IPS-18a (cell line): Measurements from ENCODE around the gene MVP.
A peak's percentile ranks its signal among the peaks of the same experiment; 100 is the strongest.

Experiments used
- H3K27ac ChIP-seq: one replicate; pipeline ENCODE4 v1.5.1; 2013; ENCODE audit warnings: low read length
- H3K27me3 ChIP-seq: one replicate; pipeline ENCODE4 v1.6.1; 2013; ENCODE audit warnings: mild to moderate bottlenecking, low read length; ENCODE audit not compliant: control insufficient read depth, insufficient read depth
- H3K36me3 ChIP-seq: one replicate; pipeline ENCODE4 v1.6.1; 2013; ENCODE audit warnings: low read depth, low read length; ENCODE audit not compliant: control insufficient read depth
- H3K4me1 ChIP-seq: one replicate; pipeline ENCODE4 v1.6.1; 2013; ENCODE audit warnings: low read depth, low read length; ENCODE audit not compliant: control insufficient read depth
- H3K4me3 ChIP-seq: one replicate; pipeline ENCODE4 v1.5.1; 2013; ENCODE audit warnings: low read length
- H3K9ac ChIP-seq: one replicate; pipeline ENCODE4 v1.6.1; 2013; ENCODE audit warnings: mild to moderate bottlenecking, low read length, moderate library complexity
- H3K9me3 ChIP-seq: one replicate; pipeline ENCODE4 v1.6.1; 2013; ENCODE audit warnings: low read depth, low read length; ENCODE audit not compliant: control insufficient read depth

MVP gene

GRCh38 chr16:29806099-29806579 is 14.1 kb upstream of the MVP start, which contains the start of gene MAZ:
Gene MAZ, plus strand, starts transcription at chr16:29806529. Its CDS starts 173 bp downstream, at chr16:29806702.
- Histone ChIP-seq H3K9ac (peak within 1 kb of the TSS; percentile 83), H3K4me3 (peak within 1 kb of the TSS; percentile 86), H3K27me3 (no peaks in the 10 kb centered on the region), H3K9me3 (no peaks in the 10 kb centered on the region), H3K36me3 (peaks cover 44% of the 10 kb centered on the region), H3K27ac (no peak within 1 kb of the TSS), H3K4me1 (peaks cover 34% of the 10 kb centered on the region)

GRCh38 chr16:29806641-29807425 is 13.4 kb upstream of the MVP start:
- Histone ChIP-seq H3K4me3 (peak overlapping the region; percentile 86), H3K27ac (no peak overlapping the region), H3K36me3 (peaks cover 37% of the 10 kb centered on the region), H3K4me1 (peaks cover 34% of the 10 kb centered on the region), H3K27me3 (no peaks in the 10 kb centered on the region), H3K9ac (peak overlapping the region; percentile 83), H3K9me3 (no peaks in the 10 kb centered on the region)

DNA sequence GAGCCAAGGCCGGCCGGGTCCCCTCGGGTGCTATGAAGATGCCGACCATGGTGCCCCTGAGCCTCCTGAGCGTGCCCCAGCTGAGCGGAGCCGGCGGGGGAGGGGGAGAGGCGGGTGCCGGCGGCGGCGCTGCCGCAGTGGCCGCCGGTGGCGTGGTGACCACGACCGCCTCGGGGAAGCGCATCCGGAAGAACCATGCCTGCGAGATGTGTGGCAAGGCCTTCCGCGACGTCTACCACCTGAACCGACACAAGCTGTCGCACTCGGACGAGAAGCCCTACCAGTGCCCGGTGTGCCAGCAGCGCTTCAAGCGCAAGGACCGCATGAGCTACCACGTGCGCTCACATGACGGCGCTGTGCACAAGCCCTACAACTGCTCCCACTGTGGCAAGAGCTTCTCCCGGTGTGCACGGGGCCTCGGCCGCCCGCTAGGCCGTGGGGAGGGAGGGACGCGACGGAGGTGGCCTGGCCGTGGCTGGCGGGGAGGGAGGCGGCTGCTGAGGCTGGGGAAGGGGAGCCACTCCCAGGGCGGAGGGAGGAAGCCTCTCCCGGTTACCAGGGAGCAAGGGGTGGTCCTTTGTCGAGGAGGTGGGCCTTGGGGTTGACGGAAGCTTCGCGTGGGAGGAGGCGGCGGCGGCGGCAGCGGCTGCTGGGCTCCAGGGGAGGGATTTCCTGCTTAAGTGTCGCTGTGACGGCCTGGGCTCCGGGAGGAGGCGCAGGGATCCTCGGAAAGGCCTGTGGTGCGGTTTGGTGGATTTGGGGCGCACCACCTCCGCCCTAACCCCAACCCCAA is 12.6 kb upstream of the MVP start:
- Histone ChIP-seq H3K27me3 (no peaks in the 10 kb centered on the region), H3K4me3 (peak overlapping the region; percentile 86), H3K9ac (peak overlapping the region; percentile 83), H3K9me3 (no peaks in the 10 kb centered on the region), H3K36me3 (peaks cover 31% of the 10 kb centered on the region), H3K27ac (no peak overlapping the region), H3K4me1 (peaks cover 35% of the 10 kb centered on the region)

DNA sequence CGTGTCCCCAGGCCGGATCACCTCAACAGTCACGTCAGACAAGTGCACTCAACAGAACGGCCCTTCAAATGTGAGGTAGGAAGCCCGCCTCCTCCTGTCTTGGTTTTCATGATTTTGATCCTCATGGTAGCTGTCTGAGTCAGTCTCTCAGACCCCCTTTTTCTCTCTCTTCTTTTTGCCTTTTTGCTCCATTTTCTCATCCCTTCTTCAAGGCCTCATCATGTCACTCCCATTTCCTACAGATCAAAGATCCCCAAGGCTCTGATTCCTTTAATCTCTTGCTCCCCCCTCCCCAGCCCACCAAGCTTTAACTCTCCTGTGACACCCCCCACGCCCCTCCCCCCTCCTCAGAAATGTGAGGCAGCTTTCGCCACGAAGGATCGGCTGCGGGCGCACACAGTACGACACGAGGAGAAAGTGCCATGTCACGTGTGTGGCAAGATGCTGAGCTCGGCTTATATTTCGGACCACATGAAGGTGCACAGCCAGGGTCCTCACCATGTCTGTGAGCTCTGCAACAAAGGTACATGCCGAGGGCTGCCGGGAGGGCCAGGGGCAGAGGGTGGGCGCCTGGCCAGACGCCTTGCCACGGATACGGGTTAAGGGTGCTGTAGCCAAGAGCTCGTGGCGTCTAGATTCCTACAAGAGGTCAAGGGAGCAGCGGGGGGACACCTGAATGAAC is 11.9 kb upstream of the MVP start:
- H3K9ac ChIP-seq = peak overlapping the region; percentile 83
- peaks cover 24% of the 10 kb centered on the region for H3K36me3 ChIP-seq
- no peaks in the 10 kb centered on the region for H3K27me3 ChIP-seq
- H3K9me3 ChIP-seq = no peaks in the 10 kb centered on the region
- H3K27ac ChIP-seq = no peak overlapping the region
- peak overlapping the region; percentile 86 for H3K4me3 ChIP-seq
- H3K4me1 ChIP-seq = peaks cover 42% of the 10 kb centered on the region

DNA sequence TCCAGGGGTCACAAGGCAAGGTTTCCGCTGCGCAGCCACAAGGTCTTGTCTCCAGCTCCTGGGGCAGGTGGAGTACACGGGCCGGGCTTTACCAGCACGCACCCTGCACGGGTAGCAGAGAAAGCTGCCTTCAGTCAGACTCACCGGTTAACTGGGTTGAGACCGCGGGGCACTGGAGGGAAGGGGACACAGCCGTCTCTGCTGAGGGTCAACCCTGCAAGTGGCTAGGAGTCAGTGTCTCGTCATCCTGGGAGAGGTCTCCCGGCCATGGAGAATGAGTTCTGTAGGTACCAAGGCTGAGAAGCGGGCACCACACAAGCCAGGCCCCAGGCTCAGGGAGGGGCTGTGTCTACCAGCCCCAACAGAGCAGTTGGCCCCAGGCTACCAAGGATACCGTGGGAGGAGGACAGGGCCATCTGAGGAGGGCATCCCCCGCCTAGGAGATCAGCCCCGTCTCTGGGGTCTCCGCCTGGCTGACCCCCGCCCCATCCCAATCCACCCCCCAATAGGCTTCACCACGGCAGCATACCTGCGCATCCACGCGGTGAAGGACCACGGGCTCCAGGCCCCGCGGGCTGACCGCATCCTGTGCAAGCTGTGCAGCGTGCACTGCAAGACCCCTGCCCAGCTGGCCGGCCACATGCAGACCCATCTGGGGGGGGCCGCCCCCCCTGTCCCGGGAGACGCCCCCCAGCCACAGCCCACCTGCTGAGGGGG is 11.1 kb upstream of the MVP start:
- H3K27ac ChIP-seq = no peak overlapping the region
- peaks cover 19% of the 10 kb centered on the region for H3K36me3 ChIP-seq
- H3K27me3 ChIP-seq = no peaks in the 10 kb centered on the region
- no peak overlapping the region for H3K9ac ChIP-seq
- H3K4me1 ChIP-seq = peaks cover 47% of the 10 kb centered on the region
- no peaks in the 10 kb centered on the region for H3K9me3 ChIP-seq
- H3K4me3 ChIP-seq = peak overlapping the region; percentile 86

- no peak overlapping the region for H3K27ac ChIP-seq
- H3K36me3 ChIP-seq = peaks cover 16% of the 10 kb centered on the region
- no peaks in the 10 kb centered on the region for H3K27me3 ChIP-seq
- H3K9me3 ChIP-seq = no peaks in the 10 kb centered on the region
- H3K4me1 ChIP-seq = peaks cover 42% of the 10 kb centered on the region
- H3K9ac ChIP-seq = no peak overlapping the region
- H3K4me3 ChIP-seq = peak overlapping the region; percentile 81
These were observed 10.2 kb upstream of the MVP start for GRCh38 chr16:29809850-29810698.

DNA sequence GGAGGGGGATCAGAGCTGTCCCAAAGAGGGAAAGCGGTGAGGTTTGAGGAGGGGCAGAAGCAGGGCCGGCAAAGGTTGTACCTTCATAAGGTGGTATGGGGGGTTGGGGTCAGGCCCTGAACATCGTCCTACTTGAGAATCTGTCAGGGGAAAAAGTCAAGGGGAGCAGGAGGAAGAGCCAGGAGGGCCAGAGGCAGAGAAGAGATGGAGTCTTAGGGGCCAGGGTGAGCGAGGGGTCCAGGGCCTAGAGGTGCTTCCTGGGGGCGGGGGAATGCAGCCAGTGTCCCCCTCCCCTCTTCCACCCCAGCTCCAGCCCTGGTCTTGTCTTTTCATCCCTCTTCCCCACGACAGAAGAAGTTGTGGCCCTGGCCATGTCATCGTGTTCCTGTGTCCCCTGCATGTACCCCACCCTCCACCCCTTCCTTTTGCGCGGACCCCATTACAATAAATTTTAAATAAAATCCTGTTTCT is 9.5 kb upstream of the MVP start:
- Histone ChIP-seq H3K9ac (peak overlapping the region; percentile 31), H3K27me3 (no peaks in the 10 kb centered on the region), H3K27ac (no peak overlapping the region), H3K4me3 (peak overlapping the region; percentile 81), H3K4me1 (peaks cover 42% of the 10 kb centered on the region), H3K36me3 (peaks cover 16% of the 10 kb centered on the region), H3K9me3 (no peaks in the 10 kb centered on the region)

DNA sequence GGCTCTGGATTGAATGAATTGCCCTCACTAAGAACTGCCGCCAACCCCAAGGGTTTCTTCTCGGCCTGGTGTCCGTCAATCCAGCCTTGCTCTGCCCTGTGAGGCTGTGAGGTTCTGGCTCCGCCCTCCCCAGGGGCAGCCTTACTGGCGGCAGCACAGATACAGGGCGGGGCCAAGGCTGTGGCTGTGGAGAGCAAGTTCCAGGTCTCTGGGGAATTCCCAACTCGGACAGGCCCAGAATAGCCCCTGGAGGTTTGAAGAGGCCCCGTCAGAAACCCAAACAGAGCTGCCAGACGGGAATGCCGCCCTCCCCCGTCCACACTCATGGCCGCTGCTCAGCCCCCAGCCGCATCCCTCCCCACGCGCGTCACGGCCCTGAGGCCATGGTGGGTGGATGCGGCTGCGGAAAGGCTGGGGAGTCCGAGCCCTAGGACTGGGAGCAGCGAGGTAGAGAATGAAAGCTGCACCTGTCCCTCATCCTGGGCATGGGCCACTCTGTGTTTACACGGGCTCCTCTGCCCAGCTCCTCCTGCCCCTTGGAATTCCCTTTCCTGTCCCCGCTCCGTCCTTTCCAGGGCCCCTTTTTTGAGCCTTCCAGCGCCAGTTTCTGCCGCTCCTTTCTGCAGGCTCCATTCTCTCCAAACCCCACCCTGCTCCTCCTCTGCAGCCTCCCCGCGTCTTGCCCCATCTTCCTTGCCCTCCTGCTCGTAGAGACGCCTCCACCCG is 8.9 kb upstream of the MVP start:
- peaks cover 16% of the 10 kb centered on the region for H3K36me3 ChIP-seq
- H3K27ac ChIP-seq = peak overlapping the region; percentile 60
- no peaks in the 10 kb centered on the region for H3K9me3 ChIP-seq
- no peaks in the 10 kb centered on the region for H3K27me3 ChIP-seq
- peak overlapping the region; percentile 81 for H3K4me3 ChIP-seq
- peaks cover 42% of the 10 kb centered on the region for H3K4me1 ChIP-seq
- H3K9ac ChIP-seq = peak overlapping the region; percentile 72

GRCh38 chr16:29811896-29812665 is 8.2 kb upstream of the MVP start, which contains the start of gene PRRT2:
Gene PRRT2, plus strand, starts transcription at chr16:29812193. Its CDS starts 862 bp downstream, at chr16:29813055.
- Histone ChIP-seq H3K4me1 (peaks cover 42% of the 10 kb centered on the region), H3K27ac (peak within 1 kb of the TSS; percentile 60), H3K36me3 (peaks cover 16% of the 10 kb centered on the region), H3K9ac (peak within 1 kb of the TSS; percentile 72), H3K4me3 (peak within 1 kb of the TSS; percentile 81), H3K27me3 (no peaks in the 10 kb centered on the region), H3K9me3 (no peaks in the 10 kb centered on the region)
